GM10266 (cell line): ENCODE measurements around the gene TAS2R40.

ENCODE experiments used
- DNase-seq: peaks from one replicate; pipeline ENCODE4 v3.0.0; 2012; ENCODE audit errors: extremely low spot score
- TF ChIP-seq, protein P1 (sequence below): IDR thresholded peaks from 2 replicates; pipeline ENCODE4 v1.5.1; 2012; ENCODE audit warnings: mild to moderate bottlenecking, low read depth; ENCODE audit not compliant: control insufficient read depth, insufficient read depth; ENCODE audit errors: missing control alignments

TAS2R40 gene

DNA sequence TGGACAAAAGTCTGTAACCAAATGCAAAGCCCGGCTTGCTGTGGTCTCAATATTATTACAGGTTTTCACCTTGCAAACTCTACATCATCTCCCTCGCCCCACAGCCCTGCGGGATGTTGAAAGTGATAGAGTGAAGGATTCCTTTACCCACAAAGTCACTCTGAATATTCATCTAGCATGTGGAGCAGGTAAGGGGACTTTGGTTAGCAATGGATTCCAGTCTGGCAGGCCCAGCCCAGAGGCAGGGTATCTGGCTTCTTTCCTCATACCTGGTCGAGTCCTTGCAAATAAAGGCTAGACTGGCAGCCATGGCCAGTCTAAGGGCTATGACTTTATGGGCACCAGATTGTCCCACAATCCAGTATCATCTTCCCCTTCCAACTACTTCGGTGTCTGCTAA, 3.2 kb downstream of the TAS2R40 start:
- DNase-seq: no peak
- TF ChIP-seq, protein P1, sequence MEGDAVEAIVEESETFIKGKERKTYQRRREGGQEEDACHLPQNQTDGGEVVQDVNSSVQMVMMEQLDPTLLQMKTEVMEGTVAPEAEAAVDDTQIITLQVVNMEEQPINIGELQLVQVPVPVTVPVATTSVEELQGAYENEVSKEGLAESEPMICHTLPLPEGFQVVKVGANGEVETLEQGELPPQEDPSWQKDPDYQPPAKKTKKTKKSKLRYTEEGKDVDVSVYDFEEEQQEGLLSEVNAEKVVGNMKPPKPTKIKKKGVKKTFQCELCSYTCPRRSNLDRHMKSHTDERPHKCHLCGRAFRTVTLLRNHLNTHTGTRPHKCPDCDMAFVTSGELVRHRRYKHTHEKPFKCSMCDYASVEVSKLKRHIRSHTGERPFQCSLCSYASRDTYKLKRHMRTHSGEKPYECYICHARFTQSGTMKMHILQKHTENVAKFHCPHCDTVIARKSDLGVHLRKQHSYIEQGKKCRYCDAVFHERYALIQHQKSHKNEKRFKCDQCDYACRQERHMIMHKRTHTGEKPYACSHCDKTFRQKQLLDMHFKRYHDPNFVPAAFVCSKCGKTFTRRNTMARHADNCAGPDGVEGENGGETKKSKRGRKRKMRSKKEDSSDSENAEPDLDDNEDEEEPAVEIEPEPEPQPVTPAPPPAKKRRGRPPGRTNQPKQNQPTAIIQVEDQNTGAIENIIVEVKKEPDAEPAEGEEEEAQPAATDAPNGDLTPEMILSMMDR: no peak

DNA sequence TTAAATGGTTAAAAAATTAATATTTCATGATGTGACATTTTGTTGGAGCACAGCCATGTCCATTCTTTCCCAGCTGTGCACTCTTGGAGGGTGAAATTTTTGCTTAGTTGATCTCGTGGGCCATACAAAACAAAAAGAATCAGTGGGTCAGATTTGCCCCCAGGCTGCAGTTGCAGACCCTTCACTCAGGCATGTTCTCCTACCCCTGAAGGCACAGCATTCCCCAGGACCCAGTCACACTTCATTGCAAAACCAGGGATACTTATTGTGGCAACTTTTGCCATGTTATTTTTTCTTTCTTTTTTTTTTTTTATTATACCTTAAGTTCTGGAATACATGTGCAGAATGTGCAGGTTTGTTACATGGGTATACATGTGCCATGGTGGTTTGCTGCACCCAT, 6.0 kb downstream of the TAS2R40 start:
- TF ChIP-seq, protein P1: no peak
- no peak for DNase-seq

DNA sequence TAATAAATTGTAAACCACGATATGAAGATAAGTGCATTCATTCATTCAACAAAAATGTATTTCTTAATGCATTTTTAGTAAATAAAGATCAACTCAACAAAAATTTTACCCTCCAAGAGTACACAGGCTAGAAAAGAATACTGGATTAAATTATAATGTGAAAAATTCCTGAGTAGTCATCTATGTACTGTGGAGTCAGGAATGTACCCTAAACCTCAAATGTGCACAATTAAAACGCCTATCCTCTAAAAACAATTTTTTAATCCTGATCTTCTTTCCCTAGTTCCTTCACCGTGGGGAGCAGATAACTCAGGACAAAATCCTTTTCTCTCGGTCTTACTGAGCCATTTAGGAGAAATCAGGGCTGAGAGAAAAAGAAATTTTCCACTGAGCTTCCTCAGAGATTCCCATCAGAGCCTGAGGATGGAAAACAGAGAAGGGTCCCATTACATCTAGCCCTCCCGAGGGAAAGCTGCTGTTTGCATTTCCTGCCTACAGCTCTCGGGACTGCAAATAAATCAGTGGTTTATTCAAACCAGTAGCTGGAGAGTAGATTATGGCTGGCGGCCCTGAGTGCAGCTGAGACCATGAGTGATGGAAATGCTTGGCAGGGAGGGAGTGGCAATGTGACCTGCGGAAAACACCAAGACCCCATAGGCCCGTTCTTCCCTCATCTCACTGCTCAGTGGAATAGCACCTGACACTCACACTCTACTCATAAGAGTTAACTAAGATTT, 7.4 kb downstream of the TAS2R40 start:
- no peak for DNase-seq
- TF ChIP-seq, protein P1: no peak

DNA sequence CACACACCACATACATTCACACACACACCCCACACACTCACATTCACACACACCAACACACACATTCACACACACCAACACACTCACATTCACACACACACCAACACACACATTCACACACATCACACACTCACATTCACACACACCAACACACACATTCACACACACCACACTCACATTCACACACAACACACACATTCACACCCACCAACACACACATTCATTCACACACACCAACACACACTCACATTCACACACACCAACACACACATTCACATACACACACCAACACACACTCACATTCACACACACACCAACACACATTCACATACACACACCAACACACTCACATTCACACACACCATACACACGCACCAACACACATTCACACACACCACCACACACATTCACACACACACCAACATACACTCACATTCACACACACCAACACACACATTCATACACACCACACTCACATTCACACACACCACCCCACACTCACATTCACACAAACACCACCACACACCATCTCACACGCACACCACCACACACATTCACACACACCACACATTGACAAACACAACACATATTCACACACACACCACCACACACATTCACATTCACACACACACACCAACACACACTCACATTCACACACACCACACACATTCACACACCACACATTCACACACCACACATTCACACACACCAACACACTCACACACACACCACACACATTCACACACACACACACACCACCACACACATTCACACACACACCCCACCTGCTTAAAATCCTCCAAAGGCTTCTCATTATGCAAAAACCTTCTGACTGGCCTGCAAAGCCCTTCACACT, 9.0 kb downstream of the TAS2R40 start:
- no peak for DNase-seq
- TF ChIP-seq, protein P1: no peak

DNA sequence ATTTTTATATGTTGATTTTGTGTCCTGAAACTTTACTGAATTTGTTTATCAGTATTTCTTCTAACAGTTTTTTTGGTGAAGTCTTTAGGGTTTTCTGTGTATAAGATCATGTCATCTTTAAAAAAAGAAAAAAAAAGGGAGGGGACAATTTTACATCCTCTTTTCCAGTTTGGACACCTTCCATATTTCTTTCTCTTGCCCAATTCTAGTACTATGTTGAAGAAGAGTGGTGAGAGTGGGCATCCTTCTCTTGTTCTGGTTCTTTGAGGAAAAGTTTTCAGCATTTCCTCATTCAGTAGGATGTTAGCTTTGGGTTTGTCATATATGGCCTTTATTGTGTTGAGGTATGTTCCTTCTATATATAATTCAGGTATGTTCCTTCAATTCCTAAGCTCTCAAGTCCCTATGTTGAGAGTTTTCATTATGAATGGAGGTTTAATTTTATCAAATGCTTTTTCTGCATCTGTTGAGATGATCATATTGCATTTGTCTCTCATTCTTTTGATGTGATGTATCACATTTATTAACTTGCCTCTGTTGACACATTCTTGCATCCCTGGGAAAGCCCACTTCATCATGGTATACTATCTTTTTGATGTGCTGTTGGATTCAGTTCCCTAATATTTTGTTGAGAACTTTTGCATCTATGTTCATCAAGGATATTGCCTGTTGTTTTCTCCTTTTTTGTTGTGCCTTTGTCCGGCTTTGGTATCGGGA, 12.1 kb downstream of the TAS2R40 start:
- no peak for DNase-seq
- TF ChIP-seq, protein P1: no peak

DNA sequence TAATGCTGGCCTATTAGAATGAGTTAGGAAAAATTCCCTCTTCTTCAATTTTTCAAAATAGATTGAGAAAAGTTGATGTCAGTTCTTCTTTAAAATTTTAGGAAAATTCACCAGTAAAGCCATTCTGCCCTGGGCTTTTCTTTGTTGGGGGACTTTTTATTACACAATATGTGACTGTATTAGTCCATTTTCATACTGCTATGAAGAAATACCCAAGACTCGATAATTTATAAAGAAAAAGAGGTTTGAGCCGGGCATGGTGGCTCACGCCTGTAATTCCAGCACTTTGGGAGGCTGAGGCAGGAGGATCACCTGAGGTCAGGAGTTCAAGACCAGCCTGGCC, 12.7 kb downstream of the TAS2R40 start:
- DNase-seq: no peak
- TF ChIP-seq, protein P1: no peak
